GM04504 (cell line): ENCODE results near the gene TRIM44.
A peak's percentile ranks its signal among the peaks of the same experiment; 100 is the strongest.
"Not testable (repeated sequence)": the region's sequence is repeated elsewhere in the genome, so short reads cannot be mapped to it uniquely, and the experiment has no call there.

Source experiments
- DNase-seq: peaks from one replicate; pipeline ENCODE4 v3.0.0-alpha.2; 2012; ENCODE audit warnings: low read depth

The TRIM44 gene

GRCh38 chr11:35672608-35673007, 10.0 kb downstream of the TRIM44 start:
- DNase-seq = no peak

- no peak for DNase-seq
These were observed 13.5 kb downstream of the TRIM44 start for GRCh38 chr11:35675901-35676610.

GRCh38 chr11:35676611-35676965, 14.0 kb downstream of the TRIM44 start:
- DNase-seq = no peak

- no peak for DNase-seq
These were observed 15.3 kb downstream of the TRIM44 start for GRCh38 chr11:35677904-35678303.

GRCh38 chr11:35678471-35678870, 15.9 kb downstream of the TRIM44 start:
- DNase-seq = no peak

GRCh38 chr11:35678975-35679374, 16.4 kb downstream of the TRIM44 start:
- no peak for DNase-seq

GRCh38 chr11:35680506-35680905, 17.9 kb downstream of the TRIM44 start:
- no peak for DNase-seq

- DNase-seq = no peak
These were observed 18.7 kb downstream of the TRIM44 start for GRCh38 chr11:35681163-35681767.

- DNase-seq = no peak
These were observed 19.9 kb downstream of the TRIM44 start for GRCh38 chr11:35682230-35683173.

GRCh38 chr11:35683728-35684339, 21.3 kb downstream of the TRIM44 start:
- DNase-seq = no peak

GRCh38 chr11:35688023-35688422, 25.4 kb downstream of the TRIM44 start:
- no peak for DNase-seq

- no peak for DNase-seq
These were observed 26.8 kb downstream of the TRIM44 start for GRCh38 chr11:35689081-35689996.

GRCh38 chr11:35702126-35702525, 39.6 kb downstream of the TRIM44 start:
- no peak for DNase-seq

GRCh38 chr11:35709376-35709775, 46.8 kb downstream of the TRIM44 start:
- no peak for DNase-seq

- DNase-seq = no peak
These were observed 48.8 kb downstream of the TRIM44 start for GRCh38 chr11:35711173-35711910.

GRCh38 chr11:35711924-35712323, 49.3 kb downstream of the TRIM44 start:
- DNase-seq = no peak

GRCh38 chr11:35712533-35712932, 50.0 kb downstream of the TRIM44 start:
- DNase-seq = no peak

- peak; percentile 79 for DNase-seq
These were observed 52.5 kb downstream of the TRIM44 start for GRCh38 chr11:35714882-35715627.

GRCh38 chr11:35715677-35716076, 53.1 kb downstream of the TRIM44 start:
- not testable (repeated sequence) for DNase-seq

- no peak for DNase-seq
These were observed 54.5 kb downstream of the TRIM44 start for GRCh38 chr11:35717043-35717442.
